H1 (cell line): ENCODE results near the gene SH2D5. TPM values are rescaled to one million over a fixed set of nuclear protein-coding genes. Genes with fewer than 3 reads are reported as not detected.

ENCODE experiments used
- BRCA1 ChIP-seq: IDR thresholded peaks from 2 replicates; pipeline ENCODE4 v1.6.1; 2012; ENCODE audit warnings: low read depth, low read length, improper control_type of control experiment
- EP300 ChIP-seq, 2 experiments: IDR thresholded peaks; 1 replicate in 1 of 2; 2 replicates in 1 of 2; pipeline ENCODE4 v1.6.1; 2011 to 2012; ENCODE audit warnings: low read depth in 2 of 2, low read length in 2 of 2, mild to moderate bottlenecking in 2 of 2, borderline replicate concordance in 1 of 2, inconsistent platforms in 1 of 2, moderate library complexity in 1 of 2
- RFX5 ChIP-seq: IDR thresholded peaks from 2 replicates; pipeline ENCODE4 v1.6.1; 2011; ENCODE audit warnings: low read depth, low read length, improper control_type of control experiment, borderline replicate concordance
- polyA plus RNA-seq, 7 experiments: library from polyadenylated mRNA; depleted of rRNA in 3 of 7; stranded (reverse) in 5 of 7; unstranded in 2 of 7; fragments of >200 nt in 5 of 7; fragments of 200-250 nt in 2 of 7; gene quantifications; 1 replicate in 5 of 7; 2 replicates in 1 of 7; 4 replicates in 1 of 7; pipeline versions ENCODE4 v1.2.1 to v1.2.3, GENCODE V29; 2011 to 2013; ENCODE audit warnings: missing spikeins in 2 of 7, mixed read lengths in 2 of 7
- total RNA-seq: library from RNA; stranded (reverse); fragmentation: NEBNext Ultra II Directional; extraction: Animal tissue kit (Norgen Biotek cat#: 25700); gene quantifications from 2 replicates; pipeline ENCODE4 v1.2.1, GENCODE V29; 2021

The SH2D5 gene
- total and polyA plus RNA-seq, 2 of the 8 experiments (the other 6 are each of a cell fraction or from before 2014, with no cell fraction given) = 13.2 to 18.4 TPM

DNA sequence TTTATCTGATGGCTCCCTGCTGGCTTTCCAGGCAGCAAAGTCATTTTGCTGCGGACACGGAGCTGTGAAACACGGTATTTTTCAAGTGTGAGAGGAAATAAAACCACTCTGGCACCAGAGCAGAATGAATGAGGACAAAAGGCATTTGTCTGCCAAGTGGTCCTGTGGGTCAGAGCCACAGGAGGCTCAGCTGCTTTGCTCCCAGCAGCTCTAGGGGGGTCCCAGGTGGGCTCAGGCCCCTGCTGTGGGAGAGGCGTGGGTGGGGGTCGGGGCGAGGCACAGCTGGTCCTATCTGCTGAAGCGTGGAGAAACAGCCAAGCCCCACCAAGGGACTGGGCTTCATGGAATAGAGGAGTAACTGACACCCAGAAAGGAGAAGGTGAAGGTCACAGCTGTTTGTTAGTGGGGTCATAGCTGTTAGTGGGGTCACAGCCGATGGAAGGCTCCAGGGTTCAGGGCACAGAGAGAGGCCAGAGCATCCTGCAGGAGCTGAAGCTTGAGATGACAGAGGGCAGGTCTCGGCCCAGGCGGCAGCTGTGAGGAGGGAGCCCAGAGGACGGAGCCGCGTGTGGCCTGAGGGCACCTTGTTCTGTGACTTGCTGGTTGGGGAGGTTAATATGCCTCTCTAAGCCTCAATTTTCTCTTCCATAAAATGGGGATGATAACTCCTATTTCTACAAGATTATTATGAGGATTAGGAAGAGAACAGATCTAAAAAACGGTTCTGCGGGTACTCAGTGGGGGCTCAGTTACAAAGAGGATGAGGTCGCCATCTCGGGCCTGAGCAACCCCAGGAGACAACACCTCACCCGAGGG is 21.8 kb downstream of the SH2D5 start (continued):
- no peak for TF ChIP-seq EP300 (IDR thresholded peaks at IDR 0.05; ENCODE audit: borderline replicate concordance in 1 of 2, low read depth in 2 of 2, low read length in 2 of 2)
- no peak for TF ChIP-seq BRCA1
- TF ChIP-seq RFX5 = no peak
